ENCODE results near the gene TMED8.

Gene TMED8

GRCh38 chr14:77324289-77324688 lies 52.6 kb downstream of the TMED8 start:
- no peaks in the 10 kb centered on the region for H3K27me3 ChIP-seq (ENCODE audit: control insufficient read depth, low read length)
- TF ChIP-seq, protein P1, sequence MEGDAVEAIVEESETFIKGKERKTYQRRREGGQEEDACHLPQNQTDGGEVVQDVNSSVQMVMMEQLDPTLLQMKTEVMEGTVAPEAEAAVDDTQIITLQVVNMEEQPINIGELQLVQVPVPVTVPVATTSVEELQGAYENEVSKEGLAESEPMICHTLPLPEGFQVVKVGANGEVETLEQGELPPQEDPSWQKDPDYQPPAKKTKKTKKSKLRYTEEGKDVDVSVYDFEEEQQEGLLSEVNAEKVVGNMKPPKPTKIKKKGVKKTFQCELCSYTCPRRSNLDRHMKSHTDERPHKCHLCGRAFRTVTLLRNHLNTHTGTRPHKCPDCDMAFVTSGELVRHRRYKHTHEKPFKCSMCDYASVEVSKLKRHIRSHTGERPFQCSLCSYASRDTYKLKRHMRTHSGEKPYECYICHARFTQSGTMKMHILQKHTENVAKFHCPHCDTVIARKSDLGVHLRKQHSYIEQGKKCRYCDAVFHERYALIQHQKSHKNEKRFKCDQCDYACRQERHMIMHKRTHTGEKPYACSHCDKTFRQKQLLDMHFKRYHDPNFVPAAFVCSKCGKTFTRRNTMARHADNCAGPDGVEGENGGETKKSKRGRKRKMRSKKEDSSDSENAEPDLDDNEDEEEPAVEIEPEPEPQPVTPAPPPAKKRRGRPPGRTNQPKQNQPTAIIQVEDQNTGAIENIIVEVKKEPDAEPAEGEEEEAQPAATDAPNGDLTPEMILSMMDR (IDR thresholded peaks at IDR 0.05; ENCODE audit: low read depth, low read length, poor library complexity, severe bottlenecking): no peak
- no peak for TF ChIP-seq EZH2phosphoT487 (IDR thresholded peaks at IDR 0.05; ENCODE audit: borderline replicate concordance, low read length)
- H3F3A ChIP-seq (ENCODE audit: control insufficient read depth, insufficient read depth): peaks cover 5% of the 10 kb centered on the region; the same call in 1 of the 2 replicates
- H3K9me2 ChIP-seq (replicated peaks; ENCODE audit: control insufficient read depth, low read length): no peaks in the 10 kb centered on the region
- H3K4me1 ChIP-seq (ENCODE audit: control insufficient read depth, low read length): peaks cover 21% of the 10 kb centered on the region
- no peak overlapping the region for H3K27ac ChIP-seq (ENCODE audit: low read depth, low read length)
- H3K36me3 ChIP-seq (ENCODE audit: control insufficient read depth, low read length): peaks cover 4% of the 10 kb centered on the region
- no peaks in the 10 kb centered on the region for H4K20me1 ChIP-seq (ENCODE audit: control insufficient read depth, insufficient read depth, low read depth, low read length)
- no peaks in the 10 kb centered on the region for H3K9me3 ChIP-seq (ENCODE audit: control insufficient read depth, insufficient read depth, low read length)
- no peak overlapping the region for H3K4me3 ChIP-seq (ENCODE audit: low read length)
- H3K79me2 ChIP-seq (ENCODE audit: control insufficient read depth, low read length): peaks cover 25% of the 10 kb centered on the region
- H3K4me2 ChIP-seq (ENCODE audit: low read length): no peak overlapping the region

DNA sequence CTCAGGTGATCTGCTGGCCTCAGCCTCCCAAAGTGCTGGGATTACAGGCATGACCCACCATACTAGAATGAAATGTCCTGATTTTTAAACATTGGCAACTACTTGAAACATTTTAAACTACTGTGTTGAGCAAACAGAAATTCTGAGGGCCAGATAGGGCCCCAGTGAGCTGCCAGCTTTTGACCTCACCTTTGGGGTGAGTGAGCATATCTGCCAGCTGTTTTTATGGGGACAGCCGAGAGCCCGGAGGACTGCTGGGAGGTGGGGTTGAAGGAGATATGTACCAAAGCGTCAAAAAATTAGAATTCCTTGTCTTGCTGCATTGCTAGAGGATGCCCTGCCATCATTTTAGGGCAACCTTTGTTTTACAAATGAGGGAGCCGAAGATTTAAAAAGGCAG lies 53.3 kb downstream of the TMED8 start:
- H3K36me3 ChIP-seq (ENCODE audit: control insufficient read depth, low read length): peaks cover 4% of the 10 kb centered on the region
- no peaks in the 10 kb centered on the region for H3K9me3 ChIP-seq (ENCODE audit: control insufficient read depth, insufficient read depth, low read length)
- no peak overlapping the region for H3K4me3 ChIP-seq (ENCODE audit: low read length)
- H3F3A ChIP-seq (ENCODE audit: control insufficient read depth, insufficient read depth): peaks cover 5% of the 10 kb centered on the region; the same call in 1 of the 2 replicates
- H4K20me1 ChIP-seq (ENCODE audit: control insufficient read depth, insufficient read depth, low read depth, low read length): no peaks in the 10 kb centered on the region
- no peaks in the 10 kb centered on the region for H3K27me3 ChIP-seq (ENCODE audit: control insufficient read depth, low read length)
- H3K4me2 ChIP-seq (ENCODE audit: low read length): no peak overlapping the region
- TF ChIP-seq EZH2phosphoT487 (IDR thresholded peaks at IDR 0.05; ENCODE audit: borderline replicate concordance, low read length): no peak
- TF ChIP-seq, protein P1 (IDR thresholded peaks at IDR 0.05; ENCODE audit: low read depth, low read length, poor library complexity, severe bottlenecking): no peak
- peaks cover 24% of the 10 kb centered on the region for H3K4me1 ChIP-seq (ENCODE audit: control insufficient read depth, low read length)
- H3K27ac ChIP-seq (ENCODE audit: low read depth, low read length): no peak overlapping the region
- H3K9me2 ChIP-seq (replicated peaks; ENCODE audit: control insufficient read depth, low read length): no peaks in the 10 kb centered on the region
- H3K79me2 ChIP-seq (ENCODE audit: control insufficient read depth, low read length): peaks cover 28% of the 10 kb centered on the region

DNA sequence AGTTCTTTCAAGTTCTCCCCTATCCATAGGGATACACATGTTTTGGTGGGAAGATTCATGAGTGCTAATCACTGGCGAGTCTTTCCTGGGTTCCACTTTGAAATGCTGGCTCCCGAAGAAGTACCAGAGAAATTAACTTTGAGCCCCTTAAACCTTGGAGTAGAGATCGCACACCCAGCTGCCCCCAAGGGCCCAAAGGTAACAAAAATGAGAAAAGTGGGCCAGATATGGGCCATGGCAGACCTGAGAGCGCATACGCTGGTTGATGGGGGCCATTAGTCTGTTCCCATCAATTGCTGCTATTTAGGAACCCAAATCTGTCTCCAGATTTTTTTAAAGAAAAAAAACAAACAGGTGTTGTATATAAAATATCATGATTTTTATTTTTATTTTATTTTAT lies 53.9 kb downstream of the TMED8 start:
- Histone ChIP-seq H3K27me3 (ENCODE audit: control insufficient read depth, low read length) (no peaks in the 10 kb centered on the region), H3F3A (ENCODE audit: control insufficient read depth, insufficient read depth) (peaks cover 5% of the 10 kb centered on the region; the same call in 1 of the 2 replicates), H3K4me3 (ENCODE audit: low read length) (no peak overlapping the region), H3K36me3 (ENCODE audit: control insufficient read depth, low read length) (peaks cover 4% of the 10 kb centered on the region), H4K20me1 (ENCODE audit: control insufficient read depth, insufficient read depth, low read depth, low read length) (no peaks in the 10 kb centered on the region), H3K9me3 (ENCODE audit: control insufficient read depth, insufficient read depth, low read length) (no peaks in the 10 kb centered on the region), H3K9me2 (replicated peaks; ENCODE audit: control insufficient read depth, low read length) (no peaks in the 10 kb centered on the region), H3K4me1 (ENCODE audit: control insufficient read depth, low read length) (peaks cover 24% of the 10 kb centered on the region), H3K27ac (ENCODE audit: low read depth, low read length) (no peak overlapping the region), H3K4me2 (ENCODE audit: low read length) (no peak overlapping the region; the same call in 1 of the 2 replicates), H3K79me2 (ENCODE audit: control insufficient read depth, low read length) (peaks cover 28% of the 10 kb centered on the region)
- TF ChIP-seq, protein P1 (IDR thresholded peaks at IDR 0.05; ENCODE audit: low read depth, low read length, poor library complexity, severe bottlenecking): no peak
- TF ChIP-seq EZH2phosphoT487 (IDR thresholded peaks at IDR 0.05; ENCODE audit: borderline replicate concordance, low read length): no peak
